Measurements from ENCODE around the gene COX6B2.
A peak's percentile ranks its signal among the peaks of the same experiment; 100 is the strongest.
"Not testable (repeated sequence)": the region's sequence is repeated elsewhere in the genome, so short reads cannot be mapped to it uniquely, and the experiment has no call there.

Gene COX6B2

GRCh38 chr19:55341595-55342531 lies 12.7 kb downstream of the COX6B2 start:
- no peak for DNase-seq

GRCh38 chr19:55341171-55341588 lies 13.3 kb downstream of the COX6B2 start:
- DNase-seq, result peak; percentile 87

- DNase-seq, result no peak
These were observed 13.8 kb downstream of the COX6B2 start for GRCh38 chr19:55340784-55341147.

- DNase-seq, result peak; percentile 66
These were observed 14.4 kb downstream of the COX6B2 start for GRCh38 chr19:55339889-55340783.

- peak; percentile 100 for DNase-seq
These were observed 15.2 kb downstream of the COX6B2 start, which contains the start of gene KMT5C for GRCh38 chr19:55339105-55339888. Gene KMT5C, plus strand, starts transcription at chr19:55339876. Its CDS starts 2,061 bp downstream, at chr19:55341937.

- no peak for DNase-seq
These were observed 18.4 kb downstream of the COX6B2 start for GRCh38 chr19:55336101-55336500.

- DNase-seq, result no peak
These were observed 20.6 kb downstream of the COX6B2 start for GRCh38 chr19:55333870-55334269.

GRCh38 chr19:55329791-55330190 lies 24.7 kb downstream of the COX6B2 start:
- DNase-seq, result not testable (repeated sequence)

GRCh38 chr19:55328774-55329318 lies 25.7 kb downstream of the COX6B2 start:
- not testable (repeated sequence) for DNase-seq

GRCh38 chr19:55325172-55325571 lies 29.3 kb downstream of the COX6B2 start, which contains the start of gene TMEM150B:
Gene TMEM150B, minus strand, starts transcription at chr19:55325341. Its CDS starts 4,305 bp downstream, at chr19:55321036.
- DNase-seq, result no peak

- no peak for DNase-seq
These were observed 29.9 kb downstream of the COX6B2 start for GRCh38 chr19:55324662-55325061.

GRCh38 chr19:55322204-55322885 lies 32.2 kb downstream of the COX6B2 start:
- DNase-seq, result no peak

- DNase-seq, result no peak
These were observed 32.9 kb downstream of the COX6B2 start for GRCh38 chr19:55321466-55322137.

- no peak for DNase-seq
These were observed 33.6 kb downstream of the COX6B2 start for GRCh38 chr19:55320844-55321419.

GRCh38 chr19:55319785-55320184 lies 34.7 kb downstream of the COX6B2 start:
- peak; percentile 80 for DNase-seq

- no peak for DNase-seq
These were observed 37.9 kb downstream of the COX6B2 start for GRCh38 chr19:55316646-55317045.

- DNase-seq, result no peak
These were observed 38.5 kb downstream of the COX6B2 start for GRCh38 chr19:55315956-55316525.

GRCh38 chr19:55314396-55314795 lies 40.1 kb downstream of the COX6B2 start:
- no peak for DNase-seq

- no peak for DNase-seq
These were observed 41.7 kb downstream of the COX6B2 start for GRCh38 chr19:55312621-55313512.

Data from eye (tissue), 1 donor.